Ovary (tissue), 9 donors: ENCODE data around the gene RASSF5. TPM values are rescaled to one million over a fixed set of nuclear protein-coding genes. Genes with fewer than 3 reads are reported as not detected.

Source experiments
- DNase-seq, 5 donors: peaks; one replicate each; pipeline ENCODE4 v3.0.0-alpha.2; 2019 to 2020
- H3K27ac ChIP-seq, 2 donors: fragments of 200-600 bp; one replicate each; pipeline versions ENCODE4 v1.5.1 to v1.8.0; 2019 to 2022
- H3K27me3 ChIP-seq: fragments of 200-600 bp; one replicate; pipeline ENCODE4 v1.8.0; 2022
- H3K36me3 ChIP-seq: fragments of 200-600 bp; sonication (generic); one replicate; pipeline ENCODE4 v1.5.1; 2019
- H3K4me1 ChIP-seq: one replicate; pipeline ENCODE4 v1.8.1; 2013; ENCODE audit warnings: mild to moderate bottlenecking, moderate library complexity; ENCODE audit not compliant: insufficient read depth
- H3K4me3 ChIP-seq: fragments of 200-600 bp; sonication (generic); one replicate; pipeline ENCODE4 v1.5.1; 2017
- H3K9me3 ChIP-seq, 2 donors: fragments of 200-600 bp in 1 of 2; sonication (generic) in 1 of 2; one replicate each; pipeline versions ENCODE4 v1.5.1 to v1.8.1; 2013 to 2019; ENCODE audit warnings: mild to moderate bottlenecking in 1 of 2, moderate library complexity in 1 of 2
- CTCF ChIP-seq, 3 donors: fragments of 450-650 bp in 2 of 3; fragments of 200-600 bp in 1 of 3; IDR thresholded peaks; one replicate each; pipeline versions ENCODE4 v1.5.1 to v1.8.0; 2016 to 2022; ENCODE audit warnings: antibody characterized with exemption in 3 of 3, mild to moderate bottlenecking in 1 of 3
- EP300 ChIP-seq: sonication (generic); formaldehyde crosslinking; IDR thresholded peaks from one replicate; pipeline ENCODE4 v1.6.1; 2017; ENCODE audit warnings: antibody characterized with exemption
- POLR2A ChIP-seq: fragments of 450-650 bp; IDR thresholded peaks from one replicate; pipeline ENCODE4 v1.6.1; 2017; ENCODE audit warnings: antibody characterized with exemption, mild to moderate bottlenecking, moderate library complexity
- WGBS, 3 donors: extraction: QIAGEN DNeasy Blood & Tissue Kit in 1 of 3; methylation state at CpG; one replicate each; pipeline versions ENCODE4 v1.1.5 to v1.1.7; 2013 to 2017; 5-methylcytosine and 5-hydroxymethylcytosine counted together
- intact Hi-C, 4 donors: fragments of 100-400 bp; cut with DNase I; formaldehyde crosslinking; loops; one replicate each; pipeline versions ENCODE4 v1.11.0 to v1.15.1; 2022 to 2023
- polyA plus RNA-seq, 2 donors: library from polyadenylated mRNA; stranded (reverse); fragments of 200-250 nt in 1 of 2; fragments of 350-450 nt in 1 of 2; fragmentation: Illumina TruSeq in 1 of 2; extraction: RNeasy Lipid Tissue Mini Kit (QIAGEN cat#74804) in 1 of 2; gene quantifications; one replicate each; pipeline ENCODE4 v1.2.3, GENCODE V29; 2013 to 2014
- total RNA-seq, 7 donors: library from RNA; depleted of rRNA in 2 of 7; stranded (reverse); fragments of >200 nt in 2 of 7; fragmentation: NEBNext Ultra II Directional in 3 of 7; extraction: Animal tissue kit (Norgen Biotek cat#: 25700) in 3 of 7; gene quantifications; one replicate each; pipeline versions ENCODE4 v1.1.0 to v1.2.4, GENCODE V29; 2016 to 2023
- donor health status: DM: no; HTN: no; CAD: no; lungs with moderate emphysema.
- donor health status: DM: no; HTN: no; CAD: no.
- donor health status: Bipolar disorder and iron deficiency.
- donor health status: DM: yes; HTN: yes; CAD: no.
- donor health status: DM: no; HTN: no; CAD: no.
- donor health status: DM: yes; HTN: yes; CAD: no.

RASSF5 gene
- total and polyA plus RNA-seq, 9 donors: 1.8 to 11.8 (median 5.3) TPM

- no peak overlapping the region for H3K4me3 ChIP-seq
- H3K27me3 ChIP-seq: no peaks in the 10 kb centered on the region
- H3K4me1 ChIP-seq: peaks cover 5% of the 10 kb centered on the region
Measured at GRCh38 chr1:206505702-206506355, 1.5 kb upstream of the RASSF5 start.

GRCh38 chr1:206506405-206507283 lies 687 bp upstream of the RASSF5 start:
- no peak for DNase-seq
- WGBS, 3 donors: 14 to 29% (median 25%) methylated on average over 32 to 48 of the region's 48 CpGs
- Histone ChIP-seq H3K9me3 (no peaks in the 10 kb centered on the region), H3K4me3 (peak overlapping the region; percentile 50), H3K27ac (no peak overlapping the region), H3K27me3 (no peaks in the 10 kb centered on the region), H3K36me3 (no peaks in the 10 kb centered on the region), H3K4me1 (peaks cover 4% of the 10 kb centered on the region)
- no peak for TF ChIP-seq POLR2A
- TF ChIP-seq EP300: no peak
- TF ChIP-seq CTCF (IDR thresholded peaks at IDR 0.05): no peak
- intact Hi-C loops: no loop called here

More at GRCh38 chr1:206505702-206506355, 1.5 kb upstream of the RASSF5 start:
- no peaks in the 10 kb centered on the region for H3K9me3 ChIP-seq
- 38 to 56% (median 43%) methylated on average over 10 of the region's 10 CpGs for WGBS, 3 donors
- no peak for DNase-seq
- TF ChIP-seq EP300 (no peak), CTCF (IDR thresholded peaks at IDR 0.05) (peak in 1 of 3 donors; percentile 41), POLR2A (no peak)
- no peaks in the 10 kb centered on the region for H3K36me3 ChIP-seq
- no peak overlapping the region for H3K27ac ChIP-seq
- intact Hi-C loops: no loop called here

- H3K9me3 ChIP-seq: no peaks in the 10 kb centered on the region
- peak overlapping the region; percentile 50 for H3K4me3 ChIP-seq
- H3K4me1 ChIP-seq: peaks cover 5% of the 10 kb centered on the region
- TF ChIP-seq EP300: no peak
- TF ChIP-seq CTCF (IDR thresholded peaks at IDR 0.05): no peak
- no peak for TF ChIP-seq POLR2A
- no peak overlapping the region for H3K27ac ChIP-seq
- H3K27me3 ChIP-seq: no peaks in the 10 kb centered on the region
- DNase-seq: no peak
- H3K36me3 ChIP-seq: no peaks in the 10 kb centered on the region
- intact Hi-C loops: no loop called here
- 37 to 49% (median 44%) methylated on average over 15 of the region's 15 CpGs for WGBS, 3 donors
Measured at GRCh38 chr1:206508130-206508889, 979 bp downstream of the RASSF5 start.

- DNase-seq: no peak
- Histone ChIP-seq H3K27ac (no peak overlapping the region), H3K27me3 (no peaks in the 10 kb centered on the region), H3K4me1 (peaks cover 10% of the 10 kb centered on the region), H3K36me3 (no peaks in the 10 kb centered on the region), H3K9me3 (no peaks in the 10 kb centered on the region), H3K4me3 (no peak overlapping the region)
- WGBS, 3 donors: 21 to 25% (median 21%) methylated on average over 6 of the region's 6 CpGs
- intact Hi-C loops: no loop called here
- no peak for TF ChIP-seq POLR2A
- no peak for TF ChIP-seq CTCF (IDR thresholded peaks at IDR 0.05)
- TF ChIP-seq EP300: no peak
Measured at GRCh38 chr1:206508956-206509355, 1.6 kb downstream of the RASSF5 start.
